Measurements from ENCODE around the gene RRP1B. TPM values are rescaled to one million over a fixed set of nuclear protein-coding genes. Genes with fewer than 3 reads are reported as not detected.

Gene RRP1B
- total and polyA plus RNA-seq, 2 experiments from 2014 or later: 54.8 to 95.7 TPM

DNA sequence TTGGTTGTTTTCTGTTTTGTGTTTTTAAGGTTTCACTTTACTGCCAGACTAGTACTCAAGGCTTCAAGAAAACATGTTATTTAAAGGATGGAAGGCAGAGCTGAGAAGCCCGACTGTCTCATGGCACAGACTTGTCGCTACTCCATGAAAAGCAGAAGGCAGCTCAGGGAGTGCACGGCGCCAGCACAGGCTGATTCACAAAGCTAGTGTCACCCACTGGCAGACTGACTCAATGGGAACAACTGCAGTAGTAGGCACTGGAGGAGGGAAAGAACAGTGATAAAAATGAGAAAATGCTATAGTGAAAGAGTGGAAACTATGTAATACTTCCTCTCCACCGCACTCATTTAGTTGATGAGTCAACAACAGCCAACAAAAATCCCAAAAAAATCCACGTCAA, 14.8 kb upstream of the RRP1B start (continued):
- TF ChIP-seq, protein P1, sequence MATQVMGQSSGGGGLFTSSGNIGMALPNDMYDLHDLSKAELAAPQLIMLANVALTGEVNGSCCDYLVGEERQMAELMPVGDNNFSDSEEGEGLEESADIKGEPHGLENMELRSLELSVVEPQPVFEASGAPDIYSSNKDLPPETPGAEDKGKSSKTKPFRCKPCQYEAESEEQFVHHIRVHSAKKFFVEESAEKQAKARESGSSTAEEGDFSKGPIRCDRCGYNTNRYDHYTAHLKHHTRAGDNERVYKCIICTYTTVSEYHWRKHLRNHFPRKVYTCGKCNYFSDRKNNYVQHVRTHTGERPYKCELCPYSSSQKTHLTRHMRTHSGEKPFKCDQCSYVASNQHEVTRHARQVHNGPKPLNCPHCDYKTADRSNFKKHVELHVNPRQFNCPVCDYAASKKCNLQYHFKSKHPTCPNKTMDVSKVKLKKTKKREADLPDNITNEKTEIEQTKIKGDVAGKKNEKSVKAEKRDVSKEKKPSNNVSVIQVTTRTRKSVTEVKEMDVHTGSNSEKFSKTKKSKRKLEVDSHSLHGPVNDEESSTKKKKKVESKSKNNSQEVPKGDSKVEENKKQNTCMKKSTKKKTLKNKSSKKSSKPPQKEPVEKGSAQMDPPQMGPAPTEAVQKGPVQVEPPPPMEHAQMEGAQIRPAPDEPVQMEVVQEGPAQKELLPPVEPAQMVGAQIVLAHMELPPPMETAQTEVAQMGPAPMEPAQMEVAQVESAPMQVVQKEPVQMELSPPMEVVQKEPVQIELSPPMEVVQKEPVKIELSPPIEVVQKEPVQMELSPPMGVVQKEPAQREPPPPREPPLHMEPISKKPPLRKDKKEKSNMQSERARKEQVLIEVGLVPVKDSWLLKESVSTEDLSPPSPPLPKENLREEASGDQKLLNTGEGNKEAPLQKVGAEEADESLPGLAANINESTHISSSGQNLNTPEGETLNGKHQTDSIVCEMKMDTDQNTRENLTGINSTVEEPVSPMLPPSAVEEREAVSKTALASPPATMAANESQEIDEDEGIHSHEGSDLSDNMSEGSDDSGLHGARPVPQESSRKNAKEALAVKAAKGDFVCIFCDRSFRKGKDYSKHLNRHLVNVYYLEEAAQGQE (IDR thresholded peaks at IDR 0.05; ENCODE audit: unreplicated experiment): no peak
- TF ChIP-seq POLR2AphosphoS5 (IDR thresholded peaks at IDR 0.05; ENCODE audit: low read depth) (no peak), JUNB (IDR thresholded peaks at IDR 0.05; ENCODE audit: unreplicated experiment) (no peak)

GRCh38 chr21:43645136-43645891, 14.0 kb upstream of the RRP1B start:
- no peaks in the 10 kb centered on the region for H3K36me3 ChIP-seq (ENCODE audit: insufficient read depth)
- DNase-seq (ENCODE audit: low spot score): peak; percentile 72
- Mint-ChIP-seq H3K9me3 (no peaks in the 10 kb centered on the region), H3K4me1 (peaks cover 11% of the 10 kb centered on the region; the same call in 2 of the 3 replicates), H3K4me3 (no peak overlapping the region), H3K27me3 (ENCODE audit: insufficient read depth, low read depth, poor library complexity) (no peaks in the 10 kb centered on the region), H3K27ac (no peak overlapping the region), H3K36me3 (ENCODE audit: low read depth) (no peaks in the 10 kb centered on the region)
- H3K27me3 ChIP-seq (ENCODE audit: insufficient read depth): no peaks in the 10 kb centered on the region
- no peaks in the 10 kb centered on the region for H3K4me1 ChIP-seq (ENCODE audit: insufficient read depth)
- no peak overlapping the region for H3K4me3 ChIP-seq
- no peaks in the 10 kb centered on the region for H3F3A ChIP-seq (replicated peaks; ENCODE audit: low read depth)
- ATAC-seq: peak; percentile 76
- no peaks in the 10 kb centered on the region for H4K20me1 ChIP-seq (replicated peaks; ENCODE audit: insufficient read depth)
- no peak overlapping the region for H3K27ac ChIP-seq (ENCODE audit: low read depth)
- H3K9me2 ChIP-seq (ENCODE audit: insufficient read depth): no peaks in the 10 kb centered on the region
- TF ChIP-seq, protein P2, sequence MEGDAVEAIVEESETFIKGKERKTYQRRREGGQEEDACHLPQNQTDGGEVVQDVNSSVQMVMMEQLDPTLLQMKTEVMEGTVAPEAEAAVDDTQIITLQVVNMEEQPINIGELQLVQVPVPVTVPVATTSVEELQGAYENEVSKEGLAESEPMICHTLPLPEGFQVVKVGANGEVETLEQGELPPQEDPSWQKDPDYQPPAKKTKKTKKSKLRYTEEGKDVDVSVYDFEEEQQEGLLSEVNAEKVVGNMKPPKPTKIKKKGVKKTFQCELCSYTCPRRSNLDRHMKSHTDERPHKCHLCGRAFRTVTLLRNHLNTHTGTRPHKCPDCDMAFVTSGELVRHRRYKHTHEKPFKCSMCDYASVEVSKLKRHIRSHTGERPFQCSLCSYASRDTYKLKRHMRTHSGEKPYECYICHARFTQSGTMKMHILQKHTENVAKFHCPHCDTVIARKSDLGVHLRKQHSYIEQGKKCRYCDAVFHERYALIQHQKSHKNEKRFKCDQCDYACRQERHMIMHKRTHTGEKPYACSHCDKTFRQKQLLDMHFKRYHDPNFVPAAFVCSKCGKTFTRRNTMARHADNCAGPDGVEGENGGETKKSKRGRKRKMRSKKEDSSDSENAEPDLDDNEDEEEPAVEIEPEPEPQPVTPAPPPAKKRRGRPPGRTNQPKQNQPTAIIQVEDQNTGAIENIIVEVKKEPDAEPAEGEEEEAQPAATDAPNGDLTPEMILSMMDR (conservative IDR thresholded peaks at IDR 0.05; ENCODE audit: low read depth in 2 of 2): peak; percentile 50 to 64
- TF ChIP-seq ZNF114 (CRISPR knock-in tag; IDR thresholded peaks at IDR 0.05): no peak
- no peak overlapping the region for H2AFZ ChIP-seq
- no peak overlapping the region for H3K4me2 ChIP-seq
- no peaks in the 10 kb centered on the region for H3K79me2 ChIP-seq (replicated peaks; ENCODE audit: insufficient read depth)

DNA sequence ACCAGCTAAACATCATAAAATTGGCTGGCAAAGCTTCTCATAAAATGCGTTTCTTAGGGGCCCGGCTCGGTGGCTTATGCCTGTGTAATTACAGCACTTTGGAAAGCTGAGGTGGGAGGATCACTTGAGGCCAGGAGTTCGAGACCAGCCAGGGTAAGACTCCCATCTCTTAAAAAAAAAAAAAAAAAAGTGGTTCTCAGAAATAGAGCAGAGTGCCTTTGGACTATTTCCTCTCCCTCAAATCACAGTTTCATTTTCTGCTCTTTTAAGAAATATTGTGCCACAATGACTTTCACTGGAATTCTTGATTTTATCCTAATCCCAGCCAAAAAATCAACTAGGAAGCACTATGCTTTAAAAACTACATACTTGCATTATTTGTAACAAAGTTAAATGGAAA, 13.4 kb upstream of the RRP1B start:
- H4K20me1 ChIP-seq (replicated peaks; ENCODE audit: insufficient read depth): no peaks in the 10 kb centered on the region
- no peaks in the 10 kb centered on the region for H3K4me1 ChIP-seq (ENCODE audit: insufficient read depth)
- H3K4me2 ChIP-seq: no peak overlapping the region
- H3K27me3 Mint-ChIP-seq (ENCODE audit: insufficient read depth, low read depth, poor library complexity): no peaks in the 10 kb centered on the region
- peaks cover 11% of the 10 kb centered on the region; the same call in 2 of the 3 replicates for H3K4me1 Mint-ChIP-seq
- no peaks in the 10 kb centered on the region for H3K9me3 Mint-ChIP-seq
- no peak overlapping the region for H3K27ac Mint-ChIP-seq
- H3K4me3 Mint-ChIP-seq: no peak overlapping the region
- no peaks in the 10 kb centered on the region for H3F3A ChIP-seq (replicated peaks; ENCODE audit: low read depth)
- no peaks in the 10 kb centered on the region for H3K27me3 ChIP-seq (ENCODE audit: insufficient read depth)
- H3K36me3 Mint-ChIP-seq (ENCODE audit: low read depth): no peaks in the 10 kb centered on the region
- H2AFZ ChIP-seq: no peak overlapping the region
- no peak overlapping the region for H3K4me3 ChIP-seq
- DNase-seq (ENCODE audit: low spot score) (no peak), ATAC-seq (no peak)
- H3K36me3 ChIP-seq (ENCODE audit: insufficient read depth): no peaks in the 10 kb centered on the region
- no peak overlapping the region for H3K27ac ChIP-seq (ENCODE audit: low read depth)
- no peaks in the 10 kb centered on the region for H3K79me2 ChIP-seq (replicated peaks; ENCODE audit: insufficient read depth)
- H3K9me2 ChIP-seq (ENCODE audit: insufficient read depth): no peaks in the 10 kb centered on the region
- TF ChIP-seq ZNF114 (CRISPR knock-in tag; IDR thresholded peaks at IDR 0.05): no peak
- no peak for TF ChIP-seq EZH2phosphoT487 (IDR thresholded peaks at IDR 0.05; ENCODE audit: unreplicated experiment)
- TF ChIP-seq ZNF331 (CRISPR knock-in tag; IDR thresholded peaks at IDR 0.05; ENCODE audit: low read depth): no peak
- TF ChIP-seq STAT1 (IDR thresholded peaks at IDR 0.05; ENCODE audit: unreplicated experiment): no peak
- TF ChIP-seq ETS1 (IDR thresholded peaks at IDR 0.05): no peak
- TF ChIP-seq CREB1 (CRISPR knock-in tag; IDR thresholded peaks at IDR 0.05; ENCODE audit: low read depth): no peak
- no peak for TF ChIP-seq EZH2 (IDR thresholded peaks at IDR 0.05; ENCODE audit: low read depth, unreplicated experiment)
- TF ChIP-seq JUNB (IDR thresholded peaks at IDR 0.05; ENCODE audit: unreplicated experiment): no peak

All from GM23338 (cell line).